Measurements from ENCODE around the gene KCNA5.

KCNA5 gene

DNA sequence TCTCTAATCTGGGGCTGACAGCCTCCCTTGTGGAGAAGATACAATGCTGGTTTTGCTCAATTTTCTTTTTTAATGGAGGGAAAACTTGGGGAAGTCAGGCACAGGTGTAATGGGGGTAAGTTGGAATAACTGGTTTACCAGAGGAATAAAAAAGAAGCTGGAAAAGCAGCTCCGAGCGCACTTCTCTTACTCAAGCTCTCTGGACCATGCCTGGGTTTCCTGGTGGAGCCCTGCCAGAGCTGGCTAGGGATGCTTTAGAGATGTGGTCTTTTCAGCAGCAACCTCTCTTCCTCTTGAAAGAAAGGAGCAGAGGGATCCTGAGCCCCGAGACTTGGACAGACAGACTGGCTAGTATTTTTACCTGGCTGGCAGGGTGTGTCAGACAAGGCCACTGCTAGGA, 3.9 kb upstream of the KCNA5 start:
- H3K4me1 ChIP-seq (ENCODE audit: control insufficient read depth, insufficient read depth, low read length, unreplicated experiment), result no peaks in the 10 kb centered on the region
- H3K27me3 ChIP-seq (ENCODE audit: insufficient read depth, low read length), result no peaks in the 10 kb centered on the region
- no peaks in the 10 kb centered on the region for H3K79me2 ChIP-seq (ENCODE audit: control insufficient read depth, insufficient read depth, low read length, unreplicated experiment)
- H3K4me3 ChIP-seq (ENCODE audit: low read depth, low read length), result no peak overlapping the region
- H3K36me3 ChIP-seq (ENCODE audit: insufficient read depth, low read length), result no peaks in the 10 kb centered on the region
- H2AFZ ChIP-seq (ENCODE audit: low read length, unreplicated experiment), result no peak overlapping the region
- no peak overlapping the region for H3K27ac ChIP-seq (ENCODE audit: low read depth, low read length)

DNA sequence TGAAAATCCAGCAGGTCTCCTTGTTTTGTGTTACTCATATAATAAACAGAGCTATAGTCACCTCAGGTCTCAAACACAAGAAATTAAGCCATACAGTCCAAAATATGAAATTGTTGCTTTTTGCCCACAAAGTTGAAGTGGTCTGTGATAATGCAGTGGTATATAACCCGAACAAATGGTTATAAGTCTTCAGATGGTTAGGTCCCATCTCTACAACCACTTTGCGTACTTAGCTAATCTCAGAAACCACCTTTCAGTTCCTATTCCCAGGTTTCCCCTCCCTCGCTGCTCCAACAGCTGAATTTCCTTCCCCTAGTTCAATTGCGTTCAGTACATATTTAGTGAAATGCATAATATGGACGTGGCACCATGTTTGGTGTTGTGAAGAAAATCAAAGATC, 3.3 kb upstream of the KCNA5 start:
- Histone ChIP-seq H3K79me2 (ENCODE audit: control insufficient read depth, insufficient read depth, low read length, unreplicated experiment) (no peaks in the 10 kb centered on the region), H3K27me3 (ENCODE audit: insufficient read depth, low read length) (no peaks in the 10 kb centered on the region), H3K4me1 (ENCODE audit: control insufficient read depth, insufficient read depth, low read length, unreplicated experiment) (no peaks in the 10 kb centered on the region), H2AFZ (ENCODE audit: low read length, unreplicated experiment) (no peak overlapping the region), H3K4me3 (ENCODE audit: low read depth, low read length) (no peak overlapping the region), H3K27ac (ENCODE audit: low read depth, low read length) (no peak overlapping the region), H3K36me3 (ENCODE audit: insufficient read depth, low read length) (no peaks in the 10 kb centered on the region)

DNA sequence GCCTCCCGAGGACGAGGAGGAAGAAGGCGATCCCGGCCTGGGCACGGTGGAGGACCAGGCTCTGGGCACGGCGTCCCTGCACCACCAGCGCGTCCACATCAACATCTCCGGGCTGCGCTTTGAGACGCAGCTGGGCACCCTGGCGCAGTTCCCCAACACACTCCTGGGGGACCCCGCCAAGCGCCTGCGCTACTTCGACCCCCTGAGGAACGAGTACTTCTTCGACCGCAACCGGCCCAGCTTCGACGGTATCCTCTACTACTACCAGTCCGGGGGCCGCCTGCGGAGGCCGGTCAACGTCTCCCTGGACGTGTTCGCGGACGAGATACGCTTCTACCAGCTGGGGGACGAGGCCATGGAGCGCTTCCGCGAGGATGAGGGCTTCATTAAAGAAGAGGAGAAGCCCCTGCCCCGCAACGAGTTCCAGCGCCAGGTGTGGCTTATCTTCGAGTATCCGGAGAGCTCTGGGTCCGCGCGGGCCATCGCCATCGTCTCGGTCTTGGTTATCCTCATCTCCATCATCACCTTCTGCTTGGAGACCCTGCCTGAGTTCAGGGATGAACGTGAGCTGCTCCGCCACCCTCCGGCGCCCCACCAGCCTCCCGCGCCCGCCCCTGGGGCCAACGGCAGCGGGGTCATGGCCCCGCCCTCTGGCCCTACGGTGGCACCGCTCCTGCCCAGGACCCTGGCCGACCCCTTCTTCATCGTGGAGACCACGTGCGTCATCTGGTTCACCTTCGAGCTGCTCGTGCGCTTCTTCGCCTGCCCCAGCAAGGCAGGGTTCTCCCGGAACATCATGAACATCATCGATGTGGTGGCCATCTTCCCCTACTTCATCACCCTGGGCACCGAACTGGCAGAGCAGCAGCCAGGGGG, 979 bp downstream of the KCNA5 start:
- Histone ChIP-seq H3K4me1 (ENCODE audit: control insufficient read depth, insufficient read depth, low read length, unreplicated experiment) (no peaks in the 10 kb centered on the region), H3K79me2 (ENCODE audit: control insufficient read depth, insufficient read depth, low read length, unreplicated experiment) (no peaks in the 10 kb centered on the region), H3K27ac (ENCODE audit: low read depth, low read length) (no peak overlapping the region), H3K36me3 (ENCODE audit: insufficient read depth, low read length) (no peaks in the 10 kb centered on the region), H2AFZ (ENCODE audit: low read length, unreplicated experiment) (no peak overlapping the region), H3K4me3 (ENCODE audit: low read depth, low read length) (no peak overlapping the region), H3K27me3 (ENCODE audit: insufficient read depth, low read length) (no peaks in the 10 kb centered on the region)

DNA sequence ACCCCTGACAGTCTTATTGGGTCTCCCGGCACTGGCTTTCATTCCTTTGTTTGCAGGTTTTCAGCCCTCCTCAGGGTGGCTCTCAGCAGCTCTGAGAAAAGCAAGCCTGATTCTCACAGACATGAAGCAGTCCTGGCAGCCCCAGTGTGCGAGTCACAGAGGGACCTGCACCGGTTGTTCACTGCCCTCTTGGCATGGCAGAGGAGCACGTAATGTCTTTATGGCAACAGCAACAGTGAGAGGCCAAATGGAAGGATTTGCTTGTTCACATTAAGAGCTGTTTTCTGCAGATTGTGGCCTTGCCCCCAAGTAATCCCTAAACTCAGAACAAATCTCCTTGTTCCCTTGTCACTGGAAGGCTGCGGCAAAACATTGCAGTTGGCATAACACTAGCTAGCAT, 3.4 kb downstream of the KCNA5 start:
- no peak overlapping the region for H3K27ac ChIP-seq (ENCODE audit: low read depth, low read length)
- H3K27me3 ChIP-seq (ENCODE audit: insufficient read depth, low read length), result no peaks in the 10 kb centered on the region
- no peaks in the 10 kb centered on the region for H3K36me3 ChIP-seq (ENCODE audit: insufficient read depth, low read length)
- H3K4me1 ChIP-seq (ENCODE audit: control insufficient read depth, insufficient read depth, low read length, unreplicated experiment), result no peaks in the 10 kb centered on the region
- no peak overlapping the region for H2AFZ ChIP-seq (ENCODE audit: low read length, unreplicated experiment)
- no peaks in the 10 kb centered on the region for H3K79me2 ChIP-seq (ENCODE audit: control insufficient read depth, insufficient read depth, low read length, unreplicated experiment)
- H3K4me3 ChIP-seq (ENCODE audit: low read depth, low read length), result no peak overlapping the region

DNA sequence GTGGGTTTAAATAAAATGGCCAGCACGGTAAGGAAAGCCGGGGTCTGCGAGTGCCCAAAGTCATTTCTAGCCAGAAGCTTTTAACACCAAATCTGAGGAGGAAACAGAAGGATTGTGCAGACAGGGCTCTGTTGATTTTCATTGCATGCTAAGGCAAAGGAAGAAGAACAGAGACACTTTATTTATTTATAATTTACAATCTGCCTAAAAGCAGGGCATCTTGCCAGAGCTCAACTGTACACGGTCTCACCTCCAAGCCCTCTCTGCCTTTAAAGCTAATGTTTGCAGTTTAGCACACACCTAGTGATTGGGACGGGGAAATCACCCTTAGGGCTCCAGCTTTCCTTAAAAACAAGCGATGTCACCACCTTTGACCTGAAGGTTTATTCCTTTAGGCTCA, 4.0 kb downstream of the KCNA5 start:
- no peak overlapping the region for H3K4me3 ChIP-seq (ENCODE audit: low read depth, low read length)
- no peak overlapping the region for H2AFZ ChIP-seq (ENCODE audit: low read length, unreplicated experiment)
- H3K27ac ChIP-seq (ENCODE audit: low read depth, low read length), result no peak overlapping the region
- H3K79me2 ChIP-seq (ENCODE audit: control insufficient read depth, insufficient read depth, low read length, unreplicated experiment), result no peaks in the 10 kb centered on the region
- no peaks in the 10 kb centered on the region for H3K36me3 ChIP-seq (ENCODE audit: insufficient read depth, low read length)
- H3K4me1 ChIP-seq (ENCODE audit: control insufficient read depth, insufficient read depth, low read length, unreplicated experiment), result no peaks in the 10 kb centered on the region
- H3K27me3 ChIP-seq (ENCODE audit: insufficient read depth, low read length), result no peaks in the 10 kb centered on the region

DNA sequence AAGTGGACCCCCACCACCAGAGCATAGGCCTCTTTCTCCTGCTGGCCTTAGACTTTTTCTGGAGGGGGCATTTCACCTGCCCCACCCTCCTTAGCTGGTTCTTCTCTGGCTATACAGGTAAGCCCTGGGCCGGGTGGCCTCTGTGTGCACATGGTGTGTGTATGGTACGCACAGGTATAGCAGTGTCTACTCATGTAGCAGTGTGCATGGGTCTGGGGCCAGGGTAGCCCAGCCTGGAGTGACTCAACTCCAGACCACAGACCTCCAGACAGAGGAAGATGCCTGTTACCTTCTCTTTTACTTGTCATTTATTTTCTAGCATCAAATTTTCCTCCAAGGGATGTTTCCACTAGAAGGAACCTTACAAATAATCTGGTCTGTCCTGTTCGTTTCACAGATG, 6.9 kb downstream of the KCNA5 start:
- Histone ChIP-seq H3K79me2 (ENCODE audit: control insufficient read depth, insufficient read depth, low read length, unreplicated experiment) (no peaks in the 10 kb centered on the region), H2AFZ (ENCODE audit: low read length, unreplicated experiment) (no peak overlapping the region), H3K27ac (ENCODE audit: low read depth, low read length) (no peak overlapping the region), H3K4me1 (ENCODE audit: control insufficient read depth, insufficient read depth, low read length, unreplicated experiment) (no peaks in the 10 kb centered on the region), H3K27me3 (ENCODE audit: insufficient read depth, low read length) (no peaks in the 10 kb centered on the region), H3K36me3 (ENCODE audit: insufficient read depth, low read length) (no peaks in the 10 kb centered on the region), H3K4me3 (ENCODE audit: low read depth, low read length) (no peak overlapping the region)

DNA sequence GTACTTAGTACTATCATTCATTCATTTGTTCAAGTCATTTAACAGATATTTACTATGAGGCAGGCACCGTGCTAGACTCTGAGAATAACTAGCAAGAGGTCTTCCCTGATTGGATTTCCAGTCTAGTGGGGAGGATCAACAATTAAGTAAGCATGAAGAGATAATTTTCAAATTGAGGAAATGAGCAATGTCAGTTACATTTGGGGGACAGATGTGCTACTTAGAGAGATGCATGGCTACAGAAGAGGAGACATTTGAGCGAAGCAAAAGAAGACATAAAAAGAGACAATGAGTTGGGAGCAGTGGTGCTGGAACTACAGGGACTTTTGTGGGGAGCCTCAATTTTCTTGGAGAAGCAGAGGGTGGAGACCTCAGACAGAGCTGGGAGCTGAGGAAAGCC, 7.7 kb downstream of the KCNA5 start:
- Histone ChIP-seq H2AFZ (ENCODE audit: low read length, unreplicated experiment) (no peak overlapping the region), H3K4me1 (ENCODE audit: control insufficient read depth, insufficient read depth, low read length, unreplicated experiment) (no peaks in the 10 kb centered on the region), H3K36me3 (ENCODE audit: insufficient read depth, low read length) (no peaks in the 10 kb centered on the region), H3K4me3 (ENCODE audit: low read depth, low read length) (no peak overlapping the region), H3K27me3 (ENCODE audit: insufficient read depth, low read length) (no peaks in the 10 kb centered on the region), H3K27ac (ENCODE audit: low read depth, low read length) (no peak overlapping the region), H3K79me2 (ENCODE audit: control insufficient read depth, insufficient read depth, low read length, unreplicated experiment) (no peaks in the 10 kb centered on the region)

DNA sequence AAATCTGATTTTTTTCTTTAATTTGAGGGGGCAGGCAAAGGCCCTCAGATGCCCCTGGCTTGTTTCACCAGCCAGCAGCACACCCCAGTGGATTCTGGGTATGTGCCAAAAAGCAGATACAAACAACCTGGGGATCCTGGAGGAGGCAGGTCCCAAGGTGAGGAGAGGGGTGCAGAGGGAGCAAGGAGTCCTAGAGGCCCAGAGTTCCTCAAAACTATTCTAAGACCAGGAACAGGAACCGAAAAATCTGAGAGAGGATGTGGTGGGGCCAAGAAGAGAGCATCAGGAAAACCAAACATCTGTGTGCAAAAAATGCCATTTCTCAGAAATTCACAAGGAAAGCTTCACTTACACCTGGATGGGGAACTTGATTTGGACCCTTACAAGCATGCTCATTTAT, 8.2 kb downstream of the KCNA5 start:
- Histone ChIP-seq H3K79me2 (ENCODE audit: control insufficient read depth, insufficient read depth, low read length, unreplicated experiment) (no peaks in the 10 kb centered on the region), H3K4me3 (ENCODE audit: low read depth, low read length) (no peak overlapping the region), H2AFZ (ENCODE audit: low read length, unreplicated experiment) (no peak overlapping the region)

DNA sequence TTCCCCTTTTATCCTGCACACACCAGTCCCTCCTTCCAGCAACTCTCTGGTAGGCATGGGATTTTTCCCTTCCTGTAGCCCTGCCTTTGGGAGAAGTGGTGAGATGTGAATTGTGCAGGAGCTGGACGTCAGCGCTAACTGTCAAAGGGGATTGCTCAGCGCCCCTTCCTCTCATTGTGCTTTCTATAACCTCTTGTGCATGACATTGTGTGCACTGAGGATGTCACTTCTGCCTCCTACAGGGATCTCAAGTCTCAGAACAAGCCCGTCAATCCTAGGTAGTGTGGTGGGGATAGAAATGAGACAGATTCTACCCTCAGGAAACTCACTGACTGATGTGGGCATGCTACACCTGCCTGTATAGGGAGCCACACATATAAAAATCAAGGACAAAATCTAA, 8.7 kb downstream of the KCNA5 start:
- Histone ChIP-seq H3K36me3 (ENCODE audit: insufficient read depth, low read length) (no peaks in the 10 kb centered on the region), H3K27me3 (ENCODE audit: insufficient read depth, low read length) (no peaks in the 10 kb centered on the region), H3K4me3 (ENCODE audit: low read depth, low read length) (no peak overlapping the region), H2AFZ (ENCODE audit: low read length, unreplicated experiment) (no peak overlapping the region), H3K4me1 (ENCODE audit: control insufficient read depth, insufficient read depth, low read length, unreplicated experiment) (no peaks in the 10 kb centered on the region), H3K79me2 (ENCODE audit: control insufficient read depth, insufficient read depth, low read length, unreplicated experiment) (no peaks in the 10 kb centered on the region), H3K27ac (ENCODE audit: low read depth, low read length) (no peak overlapping the region)

More for the DNA sequence above, 8.2 kb downstream of the KCNA5 start:
- Histone ChIP-seq H3K27ac (ENCODE audit: low read depth, low read length) (no peak overlapping the region), H3K27me3 (ENCODE audit: insufficient read depth, low read length) (no peaks in the 10 kb centered on the region), H3K4me1 (ENCODE audit: control insufficient read depth, insufficient read depth, low read length, unreplicated experiment) (no peaks in the 10 kb centered on the region), H3K36me3 (ENCODE audit: insufficient read depth, low read length) (no peaks in the 10 kb centered on the region)

DNA sequence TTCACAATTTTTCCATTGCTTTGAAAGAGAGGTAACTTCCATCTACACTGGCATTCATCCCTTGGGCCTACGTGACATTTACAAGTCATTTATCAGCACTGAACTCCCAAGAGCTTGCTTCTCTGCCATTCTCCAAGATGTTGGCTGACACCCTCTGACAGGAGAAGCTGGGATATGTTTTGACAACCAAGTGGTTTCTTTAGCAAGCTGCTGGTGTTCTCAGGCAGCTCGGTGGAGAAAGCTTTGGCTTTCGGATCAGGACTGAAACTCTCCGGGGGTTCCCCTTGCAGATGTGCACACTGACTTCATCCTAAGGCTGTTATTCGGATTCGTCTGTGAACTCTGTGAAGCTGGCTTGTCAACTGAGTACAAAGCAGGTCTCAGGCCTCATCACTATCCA, 15.7 kb downstream of the KCNA5 start:
- Histone ChIP-seq H3K27me3 (ENCODE audit: insufficient read depth, low read length) (no peaks in the 10 kb centered on the region), H3K4me1 (ENCODE audit: control insufficient read depth, insufficient read depth, low read length, unreplicated experiment) (no peaks in the 10 kb centered on the region), H2AFZ (ENCODE audit: low read length, unreplicated experiment) (no peak overlapping the region), H3K79me2 (ENCODE audit: control insufficient read depth, insufficient read depth, low read length, unreplicated experiment) (no peaks in the 10 kb centered on the region), H3K36me3 (ENCODE audit: insufficient read depth, low read length) (no peaks in the 10 kb centered on the region), H3K4me3 (ENCODE audit: low read depth, low read length) (no peak overlapping the region), H3K27ac (ENCODE audit: low read depth, low read length) (no peak overlapping the region)

DNA sequence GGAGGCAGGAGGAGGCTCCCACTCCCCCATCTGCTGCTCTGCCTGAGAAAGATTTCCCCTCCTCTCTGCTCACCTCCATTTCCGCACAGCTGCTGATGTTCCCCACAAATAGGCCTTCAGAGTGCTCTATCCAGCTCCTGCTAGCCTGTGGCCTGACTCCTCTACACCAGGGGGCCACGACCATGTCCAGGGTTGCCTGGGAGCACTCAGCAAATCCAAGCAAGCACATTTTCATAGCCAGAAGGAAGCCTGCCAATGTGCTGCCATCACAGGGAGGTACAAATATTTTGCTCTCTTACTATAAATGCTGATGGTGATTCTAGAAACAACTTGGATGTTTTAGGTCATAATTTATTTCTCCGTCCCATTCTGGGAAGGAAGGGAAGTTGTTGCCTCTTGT, 17.3 kb downstream of the KCNA5 start:
- no peaks in the 10 kb centered on the region for H3K4me1 ChIP-seq (ENCODE audit: control insufficient read depth, insufficient read depth, low read length, unreplicated experiment)
- no peak overlapping the region for H3K4me3 ChIP-seq (ENCODE audit: low read depth, low read length)

More for the DNA sequence above, 17.3 kb downstream of the KCNA5 start:
- Histone ChIP-seq H3K79me2 (ENCODE audit: control insufficient read depth, insufficient read depth, low read length, unreplicated experiment) (no peaks in the 10 kb centered on the region), H3K27ac (ENCODE audit: low read depth, low read length) (no peak overlapping the region), H2AFZ (ENCODE audit: low read length, unreplicated experiment) (no peak overlapping the region), H3K27me3 (ENCODE audit: insufficient read depth, low read length) (no peaks in the 10 kb centered on the region), H3K36me3 (ENCODE audit: insufficient read depth, low read length) (no peaks in the 10 kb centered on the region)
